HEK293 (cell line): ENCODE measurements around the gene THAP3.

Source experiments
- FEZF1 ChIP-seq: fragments of 450-650 bp; formaldehyde crosslinking; IDR thresholded peaks from 2 replicates; pipeline ENCODE4 v1.5.1; 2016; ENCODE audit warnings: missing biosample characterization, missing genetic modification characterization
- KLF16 ChIP-seq: fragments of 450-650 bp; formaldehyde crosslinking; IDR thresholded peaks from 2 replicates; pipeline ENCODE4 v1.5.1; 2017; ENCODE audit warnings: missing biosample characterization, missing genetic modification characterization
- OSR2 ChIP-seq: fragments of 450-650 bp; formaldehyde crosslinking; IDR thresholded peaks from 2 replicates; pipeline ENCODE4 v1.5.1; 2016; ENCODE audit warnings: missing biosample characterization, missing genetic modification characterization
- PRDM4 ChIP-seq: fragments of 450-650 bp; formaldehyde crosslinking; IDR thresholded peaks from 2 replicates; pipeline ENCODE4 v1.5.1; 2017; ENCODE audit warnings: missing biosample characterization, missing genetic modification characterization
- SALL2 ChIP-seq: fragments of 450-650 bp; formaldehyde crosslinking; IDR thresholded peaks from 2 replicates; pipeline ENCODE4 v1.5.0; 2017; ENCODE audit warnings: missing biosample characterization, mild to moderate bottlenecking, missing genetic modification characterization, borderline replicate concordance
- TSHZ1 ChIP-seq: fragments of 450-650 bp; formaldehyde crosslinking; IDR thresholded peaks from 2 replicates; pipeline ENCODE4 v1.5.1; 2016; ENCODE audit warnings: missing biosample characterization, missing genetic modification characterization, borderline replicate concordance
- YY2 ChIP-seq: fragments of 450-650 bp; formaldehyde crosslinking; IDR thresholded peaks from 2 replicates; pipeline ENCODE4 v1.5.1; 2016; ENCODE audit warnings: missing biosample characterization, missing genetic modification characterization
- ZBTB20 ChIP-seq: fragments of 450-650 bp; formaldehyde crosslinking; IDR thresholded peaks from 2 replicates; pipeline ENCODE4 v1.5.1; 2016; ENCODE audit warnings: missing biosample characterization, missing genetic modification characterization
- ZBTB8A ChIP-seq: fragments of 450-650 bp; formaldehyde crosslinking; IDR thresholded peaks from 2 replicates; pipeline ENCODE4 v1.5.1; 2016; ENCODE audit warnings: missing biosample characterization, missing genetic modification characterization
- ZNF121 ChIP-seq: fragments of 450-650 bp; formaldehyde crosslinking; IDR thresholded peaks from 2 replicates; pipeline ENCODE4 v1.5.1; 2016; ENCODE audit warnings: missing biosample characterization, missing genetic modification characterization
- ZNF140 ChIP-seq: fragments of 450-650 bp; formaldehyde crosslinking; IDR thresholded peaks from 2 replicates; pipeline ENCODE4 v1.5.1; 2016; ENCODE audit warnings: missing biosample characterization, missing genetic modification characterization
- ZNF18 ChIP-seq: fragments of 450-650 bp; formaldehyde crosslinking; IDR thresholded peaks from 2 replicates; pipeline ENCODE4 v1.5.1; 2016; ENCODE audit warnings: missing biosample characterization, missing genetic modification characterization
- ZNF239 ChIP-seq: fragments of 450-650 bp; formaldehyde crosslinking; IDR thresholded peaks from 2 replicates; pipeline ENCODE4 v1.5.1; 2016; ENCODE audit warnings: missing biosample characterization, missing genetic modification characterization
- ZNF274 ChIP-seq, 2 experiments: fragments of 200-500 bp in 1 of 2; fragments of 450-650 bp in 1 of 2; sonication (Bioruptor generic) in 1 of 2; formaldehyde crosslinking in 1 of 2; IDR thresholded peaks; 2 replicates each; pipeline versions ENCODE4 v1.5.1 to v1.6.1; 2014 to 2016; ENCODE audit warnings: borderline replicate concordance in 1 of 2, inconsistent platforms in 1 of 2, low read length in 1 of 2, missing biosample characterization in 1 of 2, missing genetic modification characterization in 1 of 2
- ZNF404 ChIP-seq: fragments of 450-650 bp; formaldehyde crosslinking; IDR thresholded peaks from 2 replicates; pipeline ENCODE4 v1.5.1; 2017; ENCODE audit warnings: missing biosample characterization, missing genetic modification characterization
- ZNF423 ChIP-seq: fragments of 450-650 bp; formaldehyde crosslinking; IDR thresholded peaks from 2 replicates; pipeline ENCODE4 v1.5.1; 2016; ENCODE audit warnings: missing biosample characterization, missing genetic modification characterization
- ZNF473 ChIP-seq: fragments of 450-650 bp; formaldehyde crosslinking; IDR thresholded peaks from 2 replicates; pipeline ENCODE4 v1.5.1; 2017; ENCODE audit warnings: missing biosample characterization, missing genetic modification characterization
- ZNF518A ChIP-seq: fragments of 450-650 bp; formaldehyde crosslinking; conservative IDR thresholded peaks from 2 replicates; pipeline ENCODE4 v1.5.1; 2016; ENCODE audit warnings: low read depth, missing biosample characterization, missing genetic modification characterization
- ZNF530 ChIP-seq: fragments of 450-650 bp; formaldehyde crosslinking; IDR thresholded peaks from 2 replicates; pipeline ENCODE4 v1.5.1; 2016; ENCODE audit warnings: low read depth, missing biosample characterization, missing genetic modification characterization
- ZNF658 ChIP-seq: fragments of 450-650 bp; formaldehyde crosslinking; IDR thresholded peaks from 2 replicates; pipeline ENCODE4; 2016; ENCODE audit warnings: missing biosample characterization, missing genetic modification characterization
- ZNF660 ChIP-seq: fragments of 450-650 bp; IDR thresholded peaks from 2 replicates; pipeline ENCODE4 v1.5.1; 2018; ENCODE audit warnings: missing biosample characterization, mild to moderate bottlenecking, missing genetic modification characterization
- ZNF670 ChIP-seq: fragments of 450-650 bp; formaldehyde crosslinking; IDR thresholded peaks from 2 replicates; pipeline ENCODE4 v1.5.1; 2016; ENCODE audit warnings: missing biosample characterization, missing genetic modification characterization, low read depth
- ZNF692 ChIP-seq: fragments of 450-650 bp; formaldehyde crosslinking; IDR thresholded peaks from 2 replicates; pipeline ENCODE4 v1.5.1; 2016; ENCODE audit warnings: missing biosample characterization, missing genetic modification characterization
- ZSCAN23 ChIP-seq: fragments of 450-650 bp; formaldehyde crosslinking; IDR thresholded peaks from 2 replicates; pipeline ENCODE4 v1.5.1; 2016; ENCODE audit warnings: missing biosample characterization, missing genetic modification characterization

Gene THAP3

GRCh38 chr1:6601923-6602668 is 22.6 kb upstream of the THAP3 start (continued):
- TF ChIP-seq ZBTB8A: peak; percentile 40; the same call in 1 of the 2 replicates
- TF ChIP-seq ZNF239: peak; percentile 77; the same call in 1 of the 2 replicates
- peak; percentile 28; the same call in 1 of the 2 replicates for TF ChIP-seq ZNF692 (tag by site-specific recombination)
- no peak for TF ChIP-seq FEZF1 (tag by site-specific recombination)
- TF ChIP-seq ZBTB20 (tag by site-specific recombination): peak; percentile 17
- 0 out of 2 replicates have a peak, but pooled peaks have one; percentile 80 for TF ChIP-seq ZNF121
- no peak for TF ChIP-seq ZNF473 (tag by site-specific recombination)
- no peak for TF ChIP-seq ZNF530 (tag by site-specific recombination)
- no peak for TF ChIP-seq ZNF18
- no peak for TF ChIP-seq ZNF658 (tag by site-specific recombination)
- no peak for TF ChIP-seq OSR2 (tag by site-specific recombination)
- 0 out of 2 replicates have a peak, but pooled peaks have one; percentile 17 for TF ChIP-seq ZNF660 (tag by site-specific recombination)
- no peak for TF ChIP-seq SALL2 (tag by site-specific recombination)
- TF ChIP-seq PRDM4: no peak
- TF ChIP-seq ZSCAN23 (tag by site-specific recombination): no peak
- no peak for TF ChIP-seq TSHZ1
- TF ChIP-seq ZNF140 (tag by site-specific recombination): no peak
- peak; percentile 49; the same call in 1 of the 2 replicates for TF ChIP-seq YY2 (tag by site-specific recombination)
- TF ChIP-seq ZNF423 (tag by site-specific recombination): no peak
- no peak for TF ChIP-seq ZNF274 (IDR thresholded peaks at IDR 0.05; ENCODE audit: low read length)
- TF ChIP-seq ZNF274 (tag by site-specific recombination; IDR thresholded peaks at IDR 0.05; ENCODE audit: borderline replicate concordance): no peak
- no peak for TF ChIP-seq ZNF404 (tag by site-specific recombination)
- no peak for TF ChIP-seq ZNF518A
- TF ChIP-seq KLF16 (tag by site-specific recombination): 0 out of 2 replicates have a peak, but pooled peaks have one; percentile 19
- TF ChIP-seq ZNF670 (tag by site-specific recombination): no peak
